Activated T-helper 2 cell treated with anti-CD3 and anti-CD28 coated beads, Interferon-gamma antibody, Interleukin-2, Interleukin-4, amounts not matched to agents 10 μg/mL and 5 μg/mL and 100 μg/mL, durations not matched to agents 14 hours and 24 hours and 36 hours (primary cell): ENCODE results near the gene GALNT2. TPM values are rescaled to one million over a fixed set of nuclear protein-coding genes. Genes with fewer than 3 reads are reported as not detected.

Experiments used
- DNase-seq: peaks from one replicate; pipeline ENCODE4 v3.0.0; 2021; ENCODE audit warnings: low spot score
- H3K27ac Mint-ChIP-seq: one replicate; pipeline ENCODE4 v1.8.0; 2021; ENCODE audit warnings: mixed read lengths
- H3K27me3 Mint-ChIP-seq: one replicate; pipeline ENCODE4 v1.8.0; 2021; ENCODE audit warnings: low read depth, mixed read lengths
- H3K36me3 Mint-ChIP-seq: one replicate; pipeline ENCODE4 v1.8.0; 2021; ENCODE audit warnings: low read depth, mixed read lengths
- H3K4me1 Mint-ChIP-seq: one replicate; pipeline ENCODE4 v1.8.0; 2021; ENCODE audit warnings: low read depth, mixed read lengths
- H3K4me3 Mint-ChIP-seq: one replicate; pipeline ENCODE4 v1.8.0; 2021; ENCODE audit warnings: low read depth, mild to moderate bottlenecking, moderate library complexity, mixed read lengths
- H3K9me3 Mint-ChIP-seq: one replicate; pipeline ENCODE4 v1.8.0; 2021; ENCODE audit warnings: mixed read lengths
- intact Hi-C: fragments of 100-400 bp; cut with micrococcal nuclease; formaldehyde crosslinking; loops from one replicate; pipeline ENCODE4 v1.15.1; 2023
- total RNA-seq: library from RNA; stranded (reverse); gene quantifications from 2 replicates; pipeline ENCODE4 v1.2.3, GENCODE V29; 2022

Gene GALNT2
- total RNA-seq, 1 donor from 2014 or later: 59.3 TPM

GRCh38 chr1:230079199-230080024 lies 12.4 kb downstream of the GALNT2 start:
- no peak overlapping the region for H3K27ac Mint-ChIP-seq
- no peak overlapping the region for H3K4me3 Mint-ChIP-seq
- no peak for DNase-seq
- H3K27me3 Mint-ChIP-seq: no peaks in the 10 kb centered on the region
- intact Hi-C loops: no loop called here
- H3K36me3 Mint-ChIP-seq: peaks cover 44% of the 10 kb centered on the region
- peaks cover 6% of the 10 kb centered on the region for H3K9me3 Mint-ChIP-seq
- peaks cover 44% of the 10 kb centered on the region for H3K4me1 Mint-ChIP-seq

GRCh38 chr1:230080822-230081221 lies 13.8 kb downstream of the GALNT2 start:
- intact Hi-C loops: no loop called here
- H3K27ac Mint-ChIP-seq: no peak overlapping the region
- peaks cover 49% of the 10 kb centered on the region for H3K4me1 Mint-ChIP-seq
- peaks cover 6% of the 10 kb centered on the region for H3K9me3 Mint-ChIP-seq
- no peak overlapping the region for H3K4me3 Mint-ChIP-seq
- no peaks in the 10 kb centered on the region for H3K27me3 Mint-ChIP-seq
- DNase-seq: no peak
- peaks cover 41% of the 10 kb centered on the region for H3K36me3 Mint-ChIP-seq

- Mint-ChIP-seq H3K27ac (no peak overlapping the region), H3K36me3 (peaks cover 33% of the 10 kb centered on the region), H3K27me3 (no peaks in the 10 kb centered on the region), H3K4me3 (no peak overlapping the region), H3K9me3 (peaks cover 6% of the 10 kb centered on the region), H3K4me1 (peaks cover 47% of the 10 kb centered on the region)
- no peak for DNase-seq
- intact Hi-C loops: no loop called here
These were observed 14.7 kb downstream of the GALNT2 start for GRCh38 chr1:230081751-230082150.

- intact Hi-C loops: no loop called here
- Mint-ChIP-seq H3K36me3 (peaks cover 33% of the 10 kb centered on the region), H3K9me3 (peaks cover 6% of the 10 kb centered on the region), H3K27me3 (no peaks in the 10 kb centered on the region), H3K4me1 (peaks cover 45% of the 10 kb centered on the region), H3K27ac (no peak overlapping the region), H3K4me3 (no peak overlapping the region)
- no peak for DNase-seq
These were observed 15.2 kb downstream of the GALNT2 start for GRCh38 chr1:230082211-230082610.

GRCh38 chr1:230083053-230083452 lies 16.0 kb downstream of the GALNT2 start:
- peaks cover 45% of the 10 kb centered on the region for H3K4me1 Mint-ChIP-seq
- peak overlapping the region; percentile 83 for H3K27ac Mint-ChIP-seq
- H3K36me3 Mint-ChIP-seq: peaks cover 33% of the 10 kb centered on the region
- no peak overlapping the region for H3K4me3 Mint-ChIP-seq
- H3K27me3 Mint-ChIP-seq: no peaks in the 10 kb centered on the region
- DNase-seq: no peak
- peaks cover 6% of the 10 kb centered on the region for H3K9me3 Mint-ChIP-seq
- intact Hi-C loops: no loop called here

- Mint-ChIP-seq H3K4me1 (peaks cover 47% of the 10 kb centered on the region), H3K9me3 (peaks cover 6% of the 10 kb centered on the region), H3K4me3 (no peak overlapping the region), H3K27me3 (no peaks in the 10 kb centered on the region), H3K36me3 (peaks cover 33% of the 10 kb centered on the region), H3K27ac (peak overlapping the region; percentile 74)
- DNase-seq: no peak
- intact Hi-C loops: loop anchor here (1.0 to 2.0 kb wide), 2 partner anchors 17 to 20 kb away; partner anchors contain the start of gene GALNT2
These were observed 16.8 kb downstream of the GALNT2 start for GRCh38 chr1:230083746-230084407.

GRCh38 chr1:230084408-230085177 lies 17.6 kb downstream of the GALNT2 start:
- Mint-ChIP-seq H3K4me3 (no peak overlapping the region), H3K27ac (peak overlapping the region; percentile 74), H3K27me3 (no peaks in the 10 kb centered on the region), H3K36me3 (peaks cover 37% of the 10 kb centered on the region), H3K4me1 (peaks cover 51% of the 10 kb centered on the region), H3K9me3 (peaks cover 6% of the 10 kb centered on the region)
- no peak for DNase-seq
- intact Hi-C loops: loop anchor here (1.0 to 2.0 kb wide), 2 partner anchors 18 to 20 kb away; partner anchors contain the start of gene GALNT2

- Mint-ChIP-seq H3K9me3 (peaks cover 6% of the 10 kb centered on the region), H3K4me3 (no peak overlapping the region), H3K27ac (no peak overlapping the region), H3K27me3 (no peaks in the 10 kb centered on the region), H3K4me1 (peaks cover 53% of the 10 kb centered on the region), H3K36me3 (peaks cover 37% of the 10 kb centered on the region)
- DNase-seq: no peak
- intact Hi-C loops: loop anchor here (2.0 kb wide), 1 partner anchor 18 kb away; the partner anchor contains the start of gene GALNT2
These were observed 18.1 kb downstream of the GALNT2 start for GRCh38 chr1:230085178-230085515.

GRCh38 chr1:230086151-230086550 lies 19.1 kb downstream of the GALNT2 start:
- no peak overlapping the region for H3K4me3 Mint-ChIP-seq
- DNase-seq: no peak
- intact Hi-C loops: no loop called here
- no peaks in the 10 kb centered on the region for H3K27me3 Mint-ChIP-seq
- H3K9me3 Mint-ChIP-seq: peaks cover 6% of the 10 kb centered on the region
- peaks cover 42% of the 10 kb centered on the region for H3K36me3 Mint-ChIP-seq
- H3K27ac Mint-ChIP-seq: no peak overlapping the region
- H3K4me1 Mint-ChIP-seq: peaks cover 59% of the 10 kb centered on the region

- H3K27me3 Mint-ChIP-seq: no peaks in the 10 kb centered on the region
- DNase-seq: no peak
- H3K27ac Mint-ChIP-seq: no peak overlapping the region
- H3K4me1 Mint-ChIP-seq: peaks cover 59% of the 10 kb centered on the region
- H3K4me3 Mint-ChIP-seq: no peak overlapping the region
- H3K36me3 Mint-ChIP-seq: peaks cover 39% of the 10 kb centered on the region
- H3K9me3 Mint-ChIP-seq: peaks cover 6% of the 10 kb centered on the region
- intact Hi-C loops: no loop called here
These were observed 20.1 kb downstream of the GALNT2 start for GRCh38 chr1:230087028-230087716.

GRCh38 chr1:230087717-230088105 lies 20.7 kb downstream of the GALNT2 start:
- intact Hi-C loops: no loop called here
- Mint-ChIP-seq H3K27ac (no peak overlapping the region), H3K27me3 (no peaks in the 10 kb centered on the region), H3K36me3 (peaks cover 34% of the 10 kb centered on the region), H3K9me3 (peaks cover 3% of the 10 kb centered on the region), H3K4me3 (no peak overlapping the region), H3K4me1 (peaks cover 58% of the 10 kb centered on the region)
- no peak for DNase-seq

GRCh38 chr1:230090194-230090711 lies 23.2 kb downstream of the GALNT2 start:
- H3K27me3 Mint-ChIP-seq: no peaks in the 10 kb centered on the region
- H3K4me3 Mint-ChIP-seq: no peak overlapping the region
- intact Hi-C loops: no loop called here
- no peaks in the 10 kb centered on the region for H3K9me3 Mint-ChIP-seq
- H3K27ac Mint-ChIP-seq: no peak overlapping the region
- peaks cover 42% of the 10 kb centered on the region for H3K4me1 Mint-ChIP-seq
- DNase-seq: no peak
- peaks cover 23% of the 10 kb centered on the region for H3K36me3 Mint-ChIP-seq
